Measurements from ENCODE around the gene MS4A13. TPM values are rescaled to one million over a fixed set of nuclear protein-coding genes. Genes with fewer than 3 reads are reported as not detected.

MS4A13 gene
- total RNA-seq, 1 donor from 2014 or later: not detected

DNA sequence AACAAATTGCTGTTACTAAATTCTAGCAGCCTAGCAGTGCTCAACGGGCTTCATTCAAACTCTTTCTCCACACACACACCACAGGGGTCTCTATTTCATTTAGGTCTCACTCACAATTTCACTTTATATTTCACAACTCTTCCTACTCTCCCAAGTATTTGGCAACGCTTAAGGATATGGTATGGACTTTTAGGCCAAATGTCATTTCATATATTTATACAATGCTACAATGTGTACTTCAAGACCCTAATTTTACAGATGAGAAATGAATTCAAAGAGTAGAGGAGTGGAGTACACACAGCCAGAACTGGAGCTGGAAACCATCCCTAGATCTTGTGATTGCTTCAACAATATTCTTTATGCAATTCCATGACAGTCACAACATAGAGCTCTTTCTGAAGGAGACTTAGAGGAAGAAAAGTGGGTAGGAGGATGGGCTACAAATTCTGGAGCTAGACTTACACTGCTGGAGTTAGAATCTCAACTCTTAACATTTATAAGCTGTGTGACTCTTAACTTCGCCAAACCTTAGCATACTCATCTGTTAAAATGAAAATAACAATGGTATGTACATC lies 2.5 kb upstream of the MS4A13 start:
- Mint-ChIP-seq H3K27me3 (ENCODE audit: insufficient read depth, low read depth) (no peaks in the 10 kb centered on the region), H3K4me3 (no peak overlapping the region), H3K27ac (no peak overlapping the region), H3K4me1 (no peaks in the 10 kb centered on the region), H3K9me3 (peaks cover 7% of the 10 kb centered on the region), H3K36me3 (peaks cover 3% of the 10 kb centered on the region)
- TF ChIP-seq EZH2 (IDR thresholded peaks at IDR 0.05): no peak
- TF ChIP-seq EZH2phosphoT487 (IDR thresholded peaks at IDR 0.05): no peak
- TF ChIP-seq, protein P1, sequence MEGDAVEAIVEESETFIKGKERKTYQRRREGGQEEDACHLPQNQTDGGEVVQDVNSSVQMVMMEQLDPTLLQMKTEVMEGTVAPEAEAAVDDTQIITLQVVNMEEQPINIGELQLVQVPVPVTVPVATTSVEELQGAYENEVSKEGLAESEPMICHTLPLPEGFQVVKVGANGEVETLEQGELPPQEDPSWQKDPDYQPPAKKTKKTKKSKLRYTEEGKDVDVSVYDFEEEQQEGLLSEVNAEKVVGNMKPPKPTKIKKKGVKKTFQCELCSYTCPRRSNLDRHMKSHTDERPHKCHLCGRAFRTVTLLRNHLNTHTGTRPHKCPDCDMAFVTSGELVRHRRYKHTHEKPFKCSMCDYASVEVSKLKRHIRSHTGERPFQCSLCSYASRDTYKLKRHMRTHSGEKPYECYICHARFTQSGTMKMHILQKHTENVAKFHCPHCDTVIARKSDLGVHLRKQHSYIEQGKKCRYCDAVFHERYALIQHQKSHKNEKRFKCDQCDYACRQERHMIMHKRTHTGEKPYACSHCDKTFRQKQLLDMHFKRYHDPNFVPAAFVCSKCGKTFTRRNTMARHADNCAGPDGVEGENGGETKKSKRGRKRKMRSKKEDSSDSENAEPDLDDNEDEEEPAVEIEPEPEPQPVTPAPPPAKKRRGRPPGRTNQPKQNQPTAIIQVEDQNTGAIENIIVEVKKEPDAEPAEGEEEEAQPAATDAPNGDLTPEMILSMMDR (IDR thresholded peaks at IDR 0.05): no peak
- Histone ChIP-seq H3K27ac (no peak overlapping the region), H3F3A (ENCODE audit: low read depth) (no peaks in the 10 kb centered on the region), H4K20me1 (ENCODE audit: low read depth) (no peaks in the 10 kb centered on the region), H3K27me3 (no peaks in the 10 kb centered on the region), H3K4me2 (no peak overlapping the region), H3K4me3 (no peak overlapping the region), H3K4me1 (no peaks in the 10 kb centered on the region), H3K79me2 (ENCODE audit: low read depth) (no peaks in the 10 kb centered on the region), H3K9me3 (ENCODE audit: low read depth) (no peaks in the 10 kb centered on the region), H3K36me3 (no peaks in the 10 kb centered on the region), H2AFZ (replicated peaks) (no peak overlapping the region), H3K9ac (no peak overlapping the region)
- no peak for DNase-seq (ENCODE audit: low spot score)

DNA sequence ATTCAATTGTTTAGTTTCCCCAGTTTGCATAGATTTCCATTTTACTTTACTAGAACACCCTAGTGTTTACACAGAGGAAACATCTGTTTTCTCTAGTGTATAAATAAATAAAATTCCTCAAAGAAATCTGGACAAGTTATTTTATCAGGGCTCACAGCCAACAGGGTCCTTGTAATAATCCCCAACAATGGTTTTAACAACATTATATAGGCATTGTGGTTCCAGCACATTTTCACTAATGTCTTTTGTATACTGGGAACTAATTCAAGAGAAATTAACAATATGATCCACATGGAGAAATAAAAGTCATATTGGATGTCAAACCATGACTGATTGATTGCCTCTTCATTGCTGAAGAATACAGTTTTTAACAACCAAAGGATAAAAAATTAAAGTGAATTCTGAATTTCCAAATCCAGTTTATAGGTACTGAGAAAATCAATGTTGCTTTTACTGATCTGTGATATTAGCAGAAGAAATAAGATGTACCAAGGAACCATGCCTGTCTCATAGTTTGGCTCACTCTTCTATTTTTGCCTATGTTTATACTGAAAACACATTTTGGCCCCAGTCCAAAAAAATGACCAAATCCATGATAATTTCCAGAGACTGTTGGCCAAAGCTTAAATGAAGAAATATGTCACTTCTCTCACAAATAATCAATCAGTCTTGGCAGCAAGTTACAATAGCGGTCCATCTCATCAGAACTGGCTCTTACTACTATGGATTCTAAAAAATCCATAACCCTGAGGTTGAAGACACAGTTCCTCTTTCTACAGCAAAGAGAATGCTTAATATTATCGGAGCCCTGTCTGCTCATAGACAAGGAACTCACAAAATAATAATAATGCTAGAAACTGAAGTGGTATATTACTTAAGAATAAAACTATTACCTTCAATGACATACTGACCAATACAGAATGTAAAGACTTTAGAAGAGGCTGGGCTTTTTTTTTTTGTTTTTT lies 1.4 kb upstream of the MS4A13 start:
- peaks cover 5% of the 10 kb centered on the region for H3K9me3 Mint-ChIP-seq
- Histone ChIP-seq H3K27ac (no peak overlapping the region), H3K9me3 (ENCODE audit: low read depth) (no peaks in the 10 kb centered on the region), H3K27me3 (no peaks in the 10 kb centered on the region), H2AFZ (replicated peaks) (no peak overlapping the region), H3K36me3 (no peaks in the 10 kb centered on the region), H4K20me1 (ENCODE audit: low read depth) (no peaks in the 10 kb centered on the region), H3K9ac (no peak overlapping the region), H3K79me2 (ENCODE audit: low read depth) (no peaks in the 10 kb centered on the region), H3K4me1 (no peaks in the 10 kb centered on the region), H3F3A (ENCODE audit: low read depth) (no peaks in the 10 kb centered on the region), H3K4me2 (no peak overlapping the region), H3K4me3 (no peak overlapping the region)
- peaks cover 3% of the 10 kb centered on the region for H3K36me3 Mint-ChIP-seq
- no peaks in the 10 kb centered on the region for H3K27me3 Mint-ChIP-seq (ENCODE audit: insufficient read depth, low read depth)
- H3K4me1 Mint-ChIP-seq: no peaks in the 10 kb centered on the region
- H3K4me3 Mint-ChIP-seq: no peak overlapping the region
- TF ChIP-seq EZH2phosphoT487 (IDR thresholded peaks at IDR 0.05) (no peak), EZH2 (IDR thresholded peaks at IDR 0.05) (no peak)
- TF ChIP-seq, protein P1 (IDR thresholded peaks at IDR 0.05): no peak
- H3K27ac Mint-ChIP-seq: no peak overlapping the region
- DNase-seq (ENCODE audit: low spot score): no peak

GRCh38 chr11:60528465-60528864 lies 13.3 kb downstream of the MS4A13 start:
- H3K9me3 Mint-ChIP-seq: peaks cover 3% of the 10 kb centered on the region
- H3K4me3 Mint-ChIP-seq: no peak overlapping the region
- TF ChIP-seq, protein P1 (IDR thresholded peaks at IDR 0.05): no peak
- TF ChIP-seq EZH2phosphoT487 (IDR thresholded peaks at IDR 0.05) (no peak), EZH2 (IDR thresholded peaks at IDR 0.05) (no peak)
- H3K79me2 ChIP-seq (ENCODE audit: low read depth): no peaks in the 10 kb centered on the region
- H3K36me3 Mint-ChIP-seq: no peaks in the 10 kb centered on the region
- H3K27ac Mint-ChIP-seq: no peak overlapping the region
- H2AFZ ChIP-seq (replicated peaks): no peak overlapping the region
- no peaks in the 10 kb centered on the region for H3K9me3 ChIP-seq (ENCODE audit: low read depth)
- no peaks in the 10 kb centered on the region for H3K4me1 Mint-ChIP-seq
- H3K4me2 ChIP-seq: no peak overlapping the region
- H3F3A ChIP-seq (ENCODE audit: low read depth): no peaks in the 10 kb centered on the region
- H3K4me3 ChIP-seq: no peak overlapping the region
- no peaks in the 10 kb centered on the region for H3K4me1 ChIP-seq
- H3K9ac ChIP-seq: no peak overlapping the region
- DNase-seq (ENCODE audit: low spot score): no peak
- no peaks in the 10 kb centered on the region for H3K36me3 ChIP-seq
- H3K27ac ChIP-seq: no peak overlapping the region
- no peaks in the 10 kb centered on the region for H3K27me3 Mint-ChIP-seq (ENCODE audit: insufficient read depth, low read depth)
- H4K20me1 ChIP-seq (ENCODE audit: low read depth): no peaks in the 10 kb centered on the region
- H3K27me3 ChIP-seq: no peaks in the 10 kb centered on the region

Data from neural progenitor cell (in vitro differentiated cells).